ENCODE data around the gene SDC3. TPM values are rescaled to one million over a fixed set of nuclear protein-coding genes. Genes with fewer than 3 reads are reported as not detected.

Gene SDC3
- total RNA-seq, 1 experiment from 2014 or later, result 33.7 TPM

DNA sequence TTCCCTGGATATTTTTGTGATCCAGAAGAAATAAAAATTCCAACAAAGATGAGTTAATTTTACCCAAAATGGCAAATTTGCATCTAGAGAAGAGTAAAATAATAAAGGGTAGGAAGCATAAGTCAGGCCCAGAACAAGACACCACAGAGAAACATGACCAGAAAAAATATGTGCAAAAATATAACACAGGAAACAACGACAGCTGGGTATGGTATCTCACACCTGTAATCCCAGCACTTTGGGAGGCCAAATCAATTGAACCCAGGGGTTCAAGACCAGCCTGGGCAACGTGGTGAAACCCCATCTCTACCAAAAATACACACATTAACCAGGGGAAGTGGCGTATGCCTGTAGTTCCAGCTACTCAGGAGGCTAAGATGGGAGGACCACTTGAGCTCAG lies 39.7 kb upstream of the SDC3 start:
- Histone ChIP-seq H3K79me2 (ENCODE audit: low read depth) (0 out of 2 replicates have a peak, but pooled peaks cover 9% of the 10 kb centered on the region), H4K20me1 (ENCODE audit: insufficient read depth) (peaks cover 29% of the 10 kb centered on the region), H3K9me2 (ENCODE audit: insufficient read depth) (no peaks in the 10 kb centered on the region), H3K4me3 (no peak overlapping the region), H2AFZ (no peak overlapping the region), H3K4me2 (no peak overlapping the region), H3K36me3 (ENCODE audit: low read depth) (peaks cover 7% of the 10 kb centered on the region), H3K27me3 (ENCODE audit: insufficient read depth, low read depth) (no peaks in the 10 kb centered on the region), H3F3A (ENCODE audit: insufficient read depth, low read depth) (peaks cover 17% of the 10 kb centered on the region; the same call in 1 of the 2 replicates), H3K9me3 (ENCODE audit: insufficient read depth, low read depth) (no peaks in the 10 kb centered on the region), H3K27ac (no peak overlapping the region), H3K4me1 (replicated peaks; ENCODE audit: insufficient read depth) (no peaks in the 10 kb centered on the region)
- ChIA-PET CTCF (no interaction called here), POLR2A (ENCODE audit: unreplicated experiment) (no interaction called here)
- intact Hi-C loops (cut with micrococcal nuclease; ENCODE audit: unreplicated experiment), result no loop called here
- BruUV-seq (replicated peaks), result no TSS peak
- no peak for DNase-seq
- TF ChIP-seq, protein P1, sequence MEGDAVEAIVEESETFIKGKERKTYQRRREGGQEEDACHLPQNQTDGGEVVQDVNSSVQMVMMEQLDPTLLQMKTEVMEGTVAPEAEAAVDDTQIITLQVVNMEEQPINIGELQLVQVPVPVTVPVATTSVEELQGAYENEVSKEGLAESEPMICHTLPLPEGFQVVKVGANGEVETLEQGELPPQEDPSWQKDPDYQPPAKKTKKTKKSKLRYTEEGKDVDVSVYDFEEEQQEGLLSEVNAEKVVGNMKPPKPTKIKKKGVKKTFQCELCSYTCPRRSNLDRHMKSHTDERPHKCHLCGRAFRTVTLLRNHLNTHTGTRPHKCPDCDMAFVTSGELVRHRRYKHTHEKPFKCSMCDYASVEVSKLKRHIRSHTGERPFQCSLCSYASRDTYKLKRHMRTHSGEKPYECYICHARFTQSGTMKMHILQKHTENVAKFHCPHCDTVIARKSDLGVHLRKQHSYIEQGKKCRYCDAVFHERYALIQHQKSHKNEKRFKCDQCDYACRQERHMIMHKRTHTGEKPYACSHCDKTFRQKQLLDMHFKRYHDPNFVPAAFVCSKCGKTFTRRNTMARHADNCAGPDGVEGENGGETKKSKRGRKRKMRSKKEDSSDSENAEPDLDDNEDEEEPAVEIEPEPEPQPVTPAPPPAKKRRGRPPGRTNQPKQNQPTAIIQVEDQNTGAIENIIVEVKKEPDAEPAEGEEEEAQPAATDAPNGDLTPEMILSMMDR (conservative IDR thresholded peaks at IDR 0.05), result no peak
- no peak for TF ChIP-seq EZH2 (IDR thresholded peaks at IDR 0.05; ENCODE audit: low read depth)

DNA sequence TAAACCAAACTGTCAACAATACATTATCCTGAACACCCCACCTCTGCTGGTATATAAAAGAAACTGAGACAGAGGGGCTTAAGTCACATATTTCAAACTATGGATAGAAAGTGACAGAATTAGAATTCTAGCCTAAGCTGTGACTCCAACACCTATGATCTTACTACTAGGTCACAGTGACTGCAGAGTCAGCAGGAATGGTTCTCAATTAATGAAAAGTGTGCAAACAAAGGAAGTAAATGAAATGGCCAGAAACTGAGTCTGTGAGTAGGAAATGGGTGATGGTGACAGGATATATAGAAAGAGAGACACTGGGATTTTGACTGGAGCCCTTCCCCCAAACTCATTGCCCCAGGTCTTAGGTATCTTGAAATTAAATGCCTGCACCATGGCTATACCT lies 38.7 kb upstream of the SDC3 start:
- no peak for TF ChIP-seq EZH2 (IDR thresholded peaks at IDR 0.05; ENCODE audit: low read depth)
- TF ChIP-seq, protein P1 (conservative IDR thresholded peaks at IDR 0.05), result no peak
- Histone ChIP-seq H2AFZ (no peak overlapping the region), H3K4me3 (no peak overlapping the region), H3K27me3 (ENCODE audit: insufficient read depth, low read depth) (no peaks in the 10 kb centered on the region), H3K36me3 (ENCODE audit: low read depth) (peaks cover 7% of the 10 kb centered on the region), H3K9me2 (ENCODE audit: insufficient read depth) (no peaks in the 10 kb centered on the region), H3K4me1 (replicated peaks; ENCODE audit: insufficient read depth) (no peaks in the 10 kb centered on the region), H4K20me1 (ENCODE audit: insufficient read depth) (peaks cover 22% of the 10 kb centered on the region), H3K9me3 (ENCODE audit: insufficient read depth, low read depth) (no peaks in the 10 kb centered on the region), H3K27ac (no peak overlapping the region), H3F3A (ENCODE audit: insufficient read depth, low read depth) (peaks cover 17% of the 10 kb centered on the region; the same call in 1 of the 2 replicates), H3K4me2 (no peak overlapping the region), H3K79me2 (ENCODE audit: low read depth) (0 out of 2 replicates have a peak, but pooled peaks cover 5% of the 10 kb centered on the region)
- intact Hi-C loops (cut with micrococcal nuclease; ENCODE audit: unreplicated experiment), result no loop called here
- no TSS peak for BruUV-seq (replicated peaks)
- ChIA-PET POLR2A (ENCODE audit: unreplicated experiment) (no interaction called here), CTCF (no interaction called here)
- no peak for DNase-seq

DNA sequence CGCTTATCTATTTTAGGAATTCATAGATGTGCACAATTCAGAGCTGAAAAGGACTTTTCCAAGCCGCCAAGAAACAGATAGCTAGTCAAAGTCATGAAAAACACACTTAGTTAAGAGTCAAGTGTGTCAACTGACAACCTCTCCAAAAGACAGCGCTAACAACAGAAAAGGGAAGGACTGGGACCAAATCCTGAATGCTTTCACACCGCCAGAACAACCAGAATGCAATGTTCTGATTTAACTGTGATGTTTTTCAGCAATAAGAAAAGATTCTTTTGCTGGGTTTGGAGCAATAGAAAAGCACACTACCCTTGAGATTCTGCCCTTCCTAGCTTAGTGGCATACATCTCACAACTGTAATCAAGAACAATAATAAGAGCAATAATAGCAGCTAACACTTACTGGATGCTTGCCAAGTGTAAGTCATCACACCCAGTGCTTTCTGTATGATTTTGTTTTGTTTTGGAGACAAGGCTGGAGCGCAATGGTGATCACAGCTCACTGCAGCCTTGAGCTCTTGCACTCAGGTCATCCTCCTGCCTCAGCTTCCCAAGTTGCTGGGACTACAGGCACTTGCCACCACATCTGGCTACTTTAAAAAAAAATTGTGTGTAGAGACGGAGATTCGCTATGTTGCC lies 33.9 kb upstream of the SDC3 start:
- peaks cover 24% of the 10 kb centered on the region for H4K20me1 ChIP-seq (ENCODE audit: insufficient read depth)
- peaks cover 7% of the 10 kb centered on the region for H3K36me3 ChIP-seq (ENCODE audit: low read depth)
- POLR2A ChIA-PET (ENCODE audit: unreplicated experiment), result no interaction called here
- intact Hi-C loops (cut with micrococcal nuclease; ENCODE audit: unreplicated experiment), result no loop called here
- H3F3A ChIP-seq (ENCODE audit: insufficient read depth, low read depth), result peaks cover 15% of the 10 kb centered on the region; the same call in 1 of the 2 replicates
- no peaks in the 10 kb centered on the region for H3K27me3 ChIP-seq (ENCODE audit: insufficient read depth, low read depth)
- CTCF ChIA-PET, result interaction anchor here (0.6 kb wide), 1 partner anchor 219 kb away, joined by 5 read pairs; no protein-coding TSS in a partner anchor
- no peaks in the 10 kb centered on the region for H3K4me1 ChIP-seq (replicated peaks; ENCODE audit: insufficient read depth)
- H3K4me3 ChIP-seq, result no peak overlapping the region
- no peaks in the 10 kb centered on the region for H3K79me2 ChIP-seq (ENCODE audit: low read depth)
- no peak overlapping the region for H3K27ac ChIP-seq
- H3K9me3 ChIP-seq (ENCODE audit: insufficient read depth, low read depth), result no peaks in the 10 kb centered on the region
- H2AFZ ChIP-seq, result no peak overlapping the region
- H3K4me2 ChIP-seq, result no peak overlapping the region
- BruUV-seq (replicated peaks), result no TSS peak
- TF ChIP-seq, protein P1 (conservative IDR thresholded peaks at IDR 0.05), result no peak
- TF ChIP-seq EZH2 (IDR thresholded peaks at IDR 0.05; ENCODE audit: low read depth), result no peak
- no peak for DNase-seq
- H3K9me2 ChIP-seq (ENCODE audit: insufficient read depth), result no peaks in the 10 kb centered on the region

All from PC-9 (cell line).